HUES6 (cell line): ENCODE measurements around the gene SIL1.
A peak's percentile ranks its signal among the peaks of the same experiment; 100 is the strongest.
"Not testable (repeated sequence)": the region's sequence is repeated elsewhere in the genome, so short reads cannot be mapped to it uniquely, and the experiment has no call there.

Source experiments
- H3K27ac ChIP-seq: 2 replicates; pipeline ENCODE4 v1.7.0; 2013; ENCODE audit warnings: low read depth, mild to moderate bottlenecking, low read length, inconsistent platforms
- H3K27me3 ChIP-seq: 2 replicates; pipeline ENCODE4 v1.6.1; 2013; ENCODE audit warnings: low read length; ENCODE audit not compliant: control insufficient read depth, insufficient read depth
- H3K36me3 ChIP-seq: 2 replicates; pipeline ENCODE4 v1.6.1; 2013; ENCODE audit warnings: low read length; ENCODE audit not compliant: control insufficient read depth, insufficient read depth
- H3K4me1 ChIP-seq: 2 replicates; pipeline ENCODE4 v1.6.1; 2013; ENCODE audit warnings: low read length; ENCODE audit not compliant: control insufficient read depth, insufficient read depth
- H3K4me3 ChIP-seq: 2 replicates; pipeline ENCODE4 v1.5.1; 2013; ENCODE audit warnings: low read depth, low read length
- H3K9ac ChIP-seq: one replicate; pipeline ENCODE4 v1.6.1; 2013; ENCODE audit warnings: mild to moderate bottlenecking, low read length
- H3K9me3 ChIP-seq: 2 replicates; pipeline ENCODE4 v1.6.1; 2013; ENCODE audit warnings: low read depth, low read length; ENCODE audit not compliant: control insufficient read depth, insufficient read depth

SIL1 gene

GRCh38 chr5:139183502-139183901, 14.7 kb downstream of the SIL1 start:
- H3K4me1 ChIP-seq, result peaks cover 20% of the 10 kb centered on the region
- H3K9me3 ChIP-seq, result no peaks in the 10 kb centered on the region
- no peak overlapping the region for H3K27ac ChIP-seq
- no peaks in the 10 kb centered on the region for H3K27me3 ChIP-seq
- H3K4me3 ChIP-seq, result no peak overlapping the region
- H3K36me3 ChIP-seq, result no peaks in the 10 kb centered on the region
- no peak overlapping the region for H3K9ac ChIP-seq

DNA sequence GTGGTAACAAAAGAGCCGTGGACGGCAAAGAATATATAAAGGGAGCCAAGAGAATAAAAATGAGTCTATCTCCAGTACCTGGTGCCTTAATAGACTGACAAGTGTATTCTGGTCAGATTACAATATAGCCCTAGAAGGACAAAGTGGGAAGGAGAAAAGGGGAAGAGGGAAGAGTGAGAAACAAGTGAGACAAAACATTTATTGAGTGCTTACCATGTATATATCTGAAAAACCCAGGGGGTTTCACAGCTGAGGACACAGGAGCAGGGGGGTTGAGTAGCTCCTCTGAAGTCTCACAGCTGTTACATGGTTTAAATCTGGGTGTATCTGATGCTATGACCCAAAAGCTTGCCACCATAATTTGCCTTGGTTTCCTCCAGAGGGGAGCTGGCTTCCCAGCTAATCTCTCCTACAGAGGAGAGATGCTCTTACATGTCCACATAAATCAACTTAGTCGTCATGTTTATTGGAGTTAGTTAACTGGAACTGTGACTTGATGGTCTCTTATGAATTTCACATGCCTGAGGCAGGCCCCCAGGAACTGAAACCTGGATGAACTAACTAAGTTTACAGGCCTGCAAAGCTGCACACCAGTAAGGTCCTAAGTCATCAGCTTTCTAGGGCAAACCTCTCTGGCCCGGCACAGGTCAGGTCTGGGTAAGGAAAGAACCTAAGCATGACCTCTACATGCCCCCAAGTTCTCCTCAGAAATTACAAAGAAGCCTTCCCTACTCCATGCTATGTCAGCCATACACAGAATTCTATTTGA, 15.5 kb downstream of the SIL1 start:
- Histone ChIP-seq H3K9ac (no peak overlapping the region), H3K4me3 (no peak overlapping the region), H3K27me3 (no peaks in the 10 kb centered on the region), H3K9me3 (no peaks in the 10 kb centered on the region), H3K36me3 (no peaks in the 10 kb centered on the region), H3K27ac (no peak overlapping the region), H3K4me1 (peaks cover 27% of the 10 kb centered on the region)

DNA sequence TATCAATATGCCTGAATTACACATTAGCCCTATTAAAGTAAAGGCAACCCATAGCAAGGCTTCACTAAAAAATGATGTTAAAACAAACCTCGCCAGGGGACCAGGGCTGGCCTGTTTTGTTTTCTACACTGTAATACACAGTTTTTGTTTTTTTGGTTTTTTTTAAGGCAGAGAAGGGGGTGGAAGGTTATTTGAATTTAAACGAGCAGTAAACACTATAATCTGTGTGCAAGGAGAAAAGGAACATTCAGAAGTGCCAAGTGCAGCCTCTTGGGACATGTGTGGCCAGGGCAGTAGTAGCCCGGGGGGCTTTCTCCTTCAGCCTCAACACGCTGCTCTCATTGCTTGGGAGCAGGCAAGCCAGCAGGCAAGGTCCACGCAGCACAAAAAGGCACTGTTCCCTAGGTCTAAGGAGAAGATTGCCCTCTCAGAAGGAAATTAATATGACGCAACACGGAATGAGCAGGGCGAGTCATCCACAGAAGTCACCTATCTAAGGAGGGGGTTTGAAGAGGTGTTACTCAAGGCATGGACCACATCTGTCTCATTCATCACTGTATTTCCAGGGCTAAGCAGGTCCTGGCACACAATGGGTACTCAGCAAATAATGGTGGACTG, 16.2 kb downstream of the SIL1 start:
- H3K27me3 ChIP-seq, result no peaks in the 10 kb centered on the region
- H3K9me3 ChIP-seq, result no peaks in the 10 kb centered on the region
- no peak overlapping the region for H3K9ac ChIP-seq
- no peak overlapping the region for H3K27ac ChIP-seq
- peaks cover 28% of the 10 kb centered on the region for H3K4me1 ChIP-seq
- H3K4me3 ChIP-seq, result no peak overlapping the region
- no peaks in the 10 kb centered on the region for H3K36me3 ChIP-seq

- no peaks in the 10 kb centered on the region for H3K27me3 ChIP-seq
- no peak overlapping the region for H3K4me3 ChIP-seq
- no peaks in the 10 kb centered on the region for H3K9me3 ChIP-seq
- H3K27ac ChIP-seq, result no peak overlapping the region
- peaks cover 28% of the 10 kb centered on the region for H3K4me1 ChIP-seq
- H3K9ac ChIP-seq, result no peak overlapping the region
- no peaks in the 10 kb centered on the region for H3K36me3 ChIP-seq
Observed at GRCh38 chr5:139181322-139181730, 16.8 kb downstream of the SIL1 start.

DNA sequence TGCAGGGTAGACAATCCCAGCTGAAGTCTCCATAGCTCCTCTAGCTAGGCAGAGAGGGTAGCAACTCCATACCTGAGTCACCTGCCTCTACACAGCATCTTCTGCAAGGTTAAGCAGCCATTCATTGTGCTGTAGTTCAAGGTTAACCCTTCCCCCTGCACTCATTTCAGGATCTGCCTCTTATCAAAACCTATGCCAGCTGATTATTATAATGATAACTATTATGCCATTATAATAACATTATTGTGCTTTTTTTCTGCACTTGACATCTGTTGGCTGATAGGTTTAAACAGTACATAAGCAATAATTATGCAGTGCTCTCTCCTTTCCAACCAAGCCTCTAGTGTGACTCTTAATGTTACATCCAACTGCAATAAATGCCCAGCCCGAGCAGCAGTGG, 17.3 kb downstream of the SIL1 start:
- no peak overlapping the region for H3K9ac ChIP-seq
- peaks cover 28% of the 10 kb centered on the region for H3K4me1 ChIP-seq
- H3K4me3 ChIP-seq, result no peak overlapping the region
- H3K9me3 ChIP-seq, result no peaks in the 10 kb centered on the region
- H3K27me3 ChIP-seq, result no peaks in the 10 kb centered on the region
- no peaks in the 10 kb centered on the region for H3K36me3 ChIP-seq
- H3K27ac ChIP-seq, result no peak overlapping the region

GRCh38 chr5:139179778-139180513, 18.2 kb downstream of the SIL1 start:
- not testable (repeated sequence) for H3K9ac ChIP-seq, H3K36me3 ChIP-seq, H3K9me3 ChIP-seq, H3K27me3 ChIP-seq, H3K4me3 ChIP-seq, H3K27ac ChIP-seq
- peaks cover 28% of the 10 kb centered on the region for H3K4me1 ChIP-seq

DNA sequence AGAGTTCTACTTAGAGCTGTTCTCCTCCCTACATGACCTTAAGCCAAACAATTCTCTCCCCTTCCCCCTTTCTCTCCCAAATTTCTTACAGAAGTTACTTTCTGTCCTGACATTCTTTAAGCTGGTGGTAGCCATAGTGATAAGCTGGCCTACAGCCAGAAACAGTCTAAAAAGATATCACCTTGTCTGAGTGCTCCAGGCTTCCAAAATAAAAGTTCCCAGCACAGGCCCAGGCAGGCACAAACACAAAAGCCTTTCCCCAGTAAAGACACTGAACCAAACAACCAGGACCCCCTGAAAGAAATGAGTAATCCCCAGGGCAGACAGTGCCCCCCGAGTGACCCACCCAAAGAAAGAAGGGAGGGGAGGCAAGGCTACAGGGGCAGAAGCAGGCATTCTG, 19.2 kb downstream of the SIL1 start:
- H3K4me3 ChIP-seq, result no peak overlapping the region
- H3K27ac ChIP-seq, result no peak overlapping the region

GRCh38 chr5:139178589-139178917, 19.6 kb downstream of the SIL1 start:
- Histone ChIP-seq H3K27me3 (no peaks in the 10 kb centered on the region), H3K36me3 (no peaks in the 10 kb centered on the region), H3K27ac (no peak overlapping the region), H3K4me3 (no peak overlapping the region), H3K9me3 (no peaks in the 10 kb centered on the region), H3K9ac (no peak overlapping the region), H3K4me1 (peaks cover 28% of the 10 kb centered on the region)

More for the DNA sequence above, 19.2 kb downstream of the SIL1 start:
- Histone ChIP-seq H3K9me3 (no peaks in the 10 kb centered on the region), H3K4me1 (peaks cover 28% of the 10 kb centered on the region), H3K9ac (peak overlapping the region; percentile 4), H3K36me3 (no peaks in the 10 kb centered on the region), H3K27me3 (no peaks in the 10 kb centered on the region)

GRCh38 chr5:139177809-139178588, 20.2 kb downstream of the SIL1 start:
- Histone ChIP-seq H3K9me3 (no peaks in the 10 kb centered on the region), H3K36me3 (no peaks in the 10 kb centered on the region), H3K27me3 (no peaks in the 10 kb centered on the region), H3K9ac (no peak overlapping the region), H3K27ac (no peak overlapping the region), H3K4me3 (no peak overlapping the region), H3K4me1 (peaks cover 28% of the 10 kb centered on the region)

DNA sequence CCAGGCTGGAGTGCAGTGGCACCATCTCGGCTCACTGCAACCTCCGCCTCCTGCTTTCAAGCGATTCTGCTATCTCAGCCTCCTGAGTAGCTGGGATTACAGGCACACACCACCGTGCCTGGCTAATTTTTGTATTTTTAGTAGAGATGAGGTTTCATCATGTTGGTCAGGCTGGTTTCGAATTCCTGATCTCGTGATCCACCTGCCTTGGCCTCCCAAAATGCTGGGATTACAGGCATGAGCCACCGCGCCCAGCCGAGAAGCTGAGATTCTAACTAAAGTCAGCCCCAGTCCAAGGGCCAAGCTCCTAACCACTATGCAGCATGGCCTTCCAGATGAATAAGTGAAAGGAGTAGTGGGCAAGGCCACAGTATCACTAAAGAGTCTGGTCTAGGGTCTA, 20.9 kb downstream of the SIL1 start:
- not testable (repeated sequence) for H3K27ac ChIP-seq

More for the DNA sequence above, 20.9 kb downstream of the SIL1 start:
- H3K4me3 ChIP-seq, H3K36me3 ChIP-seq, H3K9me3 ChIP-seq, H3K27me3 ChIP-seq, H3K9ac ChIP-seq: not testable (repeated sequence)
- peaks cover 27% of the 10 kb centered on the region for H3K4me1 ChIP-seq
